Sigmoid colon (tissue), 4 donors: ENCODE data around the gene PDZD4.

Source experiments
- EP300 ChIP-seq, 4 donors: sonication (generic); formaldehyde crosslinking; IDR thresholded peaks; one replicate each; pipeline ENCODE4 v1.6.1; 2017; ENCODE audit warnings: antibody characterized with exemption in 4 of 4
- POLR2A ChIP-seq, 2 donors: fragments of 450-650 bp; IDR thresholded peaks; one replicate each; pipeline ENCODE4 v1.6.1; 2016; ENCODE audit warnings: antibody characterized with exemption in 2 of 2, mild to moderate bottlenecking in 2 of 2, moderate library complexity in 2 of 2
- TF ChIP-seq, protein P1 (sequence below), 4 experiments: fragments of 450-650 bp in 3 of 4; fragments of 200-600 bp in 1 of 4; IDR thresholded peaks; one replicate each; pipeline ENCODE4 v1.5.1; 2016 to 2019; ENCODE audit warnings: antibody characterized with exemption in 4 of 4, mild to moderate bottlenecking in 3 of 4, moderate library complexity in 2 of 4

DNA sequence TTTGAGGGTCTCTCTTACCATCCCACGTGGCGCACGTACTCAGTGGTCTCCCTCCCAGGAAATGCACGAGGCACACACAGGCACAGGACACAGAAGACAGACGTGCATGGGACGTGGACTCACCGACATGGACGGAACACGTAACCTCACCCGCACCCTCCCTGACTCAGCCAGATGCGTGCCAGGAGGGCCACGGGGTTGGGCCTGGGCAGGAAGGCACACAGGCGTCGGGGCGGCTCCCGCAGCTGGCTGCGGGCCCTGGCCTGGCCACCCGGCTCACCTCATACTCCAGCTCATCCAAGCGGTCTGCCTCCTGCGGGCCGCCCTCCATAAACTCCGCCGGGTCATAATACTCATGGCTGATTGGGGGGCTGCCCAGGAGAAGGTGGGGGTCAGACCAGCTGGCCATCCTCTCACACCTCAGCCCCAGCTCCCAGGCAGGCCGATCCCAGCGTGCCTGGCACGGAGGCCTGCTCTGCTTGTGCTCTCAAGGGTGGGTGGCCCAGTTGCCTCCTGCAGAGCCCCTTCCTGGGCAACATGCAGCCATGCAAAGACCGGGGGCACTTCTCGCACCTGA is 23.3 kb downstream of the PDZD4 start:
- TF ChIP-seq, protein P1, sequence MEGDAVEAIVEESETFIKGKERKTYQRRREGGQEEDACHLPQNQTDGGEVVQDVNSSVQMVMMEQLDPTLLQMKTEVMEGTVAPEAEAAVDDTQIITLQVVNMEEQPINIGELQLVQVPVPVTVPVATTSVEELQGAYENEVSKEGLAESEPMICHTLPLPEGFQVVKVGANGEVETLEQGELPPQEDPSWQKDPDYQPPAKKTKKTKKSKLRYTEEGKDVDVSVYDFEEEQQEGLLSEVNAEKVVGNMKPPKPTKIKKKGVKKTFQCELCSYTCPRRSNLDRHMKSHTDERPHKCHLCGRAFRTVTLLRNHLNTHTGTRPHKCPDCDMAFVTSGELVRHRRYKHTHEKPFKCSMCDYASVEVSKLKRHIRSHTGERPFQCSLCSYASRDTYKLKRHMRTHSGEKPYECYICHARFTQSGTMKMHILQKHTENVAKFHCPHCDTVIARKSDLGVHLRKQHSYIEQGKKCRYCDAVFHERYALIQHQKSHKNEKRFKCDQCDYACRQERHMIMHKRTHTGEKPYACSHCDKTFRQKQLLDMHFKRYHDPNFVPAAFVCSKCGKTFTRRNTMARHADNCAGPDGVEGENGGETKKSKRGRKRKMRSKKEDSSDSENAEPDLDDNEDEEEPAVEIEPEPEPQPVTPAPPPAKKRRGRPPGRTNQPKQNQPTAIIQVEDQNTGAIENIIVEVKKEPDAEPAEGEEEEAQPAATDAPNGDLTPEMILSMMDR (IDR thresholded peaks at IDR 0.05): no peak
- TF ChIP-seq POLR2A (IDR thresholded peaks at IDR 0.05) (no peak), EP300 (IDR thresholded peaks at IDR 0.05) (no peak)
